Stomach (tissue), 4 donors: ENCODE data around the gene PIEZO2.

Source experiments
- POLR2A ChIP-seq, 4 donors: fragments of 450-650 bp; IDR thresholded peaks; one replicate each; pipeline ENCODE4 v1.6.1; 2016; ENCODE audit warnings: antibody characterized with exemption in 4 of 4, control low read depth in 2 of 4, mild to moderate bottlenecking in 1 of 4, moderate library complexity in 1 of 4
- POLR2AphosphoS5 ChIP-seq, 3 donors: sonication (generic); formaldehyde crosslinking; IDR thresholded peaks; one replicate each; pipeline ENCODE4 v1.6.1; 2016; ENCODE audit warnings: antibody characterized with exemption in 3 of 3

- TF ChIP-seq POLR2A (IDR thresholded peaks at IDR 0.05) (no peak), POLR2AphosphoS5 (IDR thresholded peaks at IDR 0.05) (no peak)
Measured at GRCh38 chr18:10937743-10938640, 211.4 kb downstream of the PIEZO2 start.
